ENCODE results near the gene CDC25C. TPM values are rescaled to one million over a fixed set of nuclear protein-coding genes. Genes with fewer than 3 reads are reported as not detected.

Gene CDC25C
- total and polyA plus RNA-seq, 2 experiments from 2014 or later, result 2.9 to 4.5 TPM

GRCh38 chr5:138351517-138351916 lies 19.9 kb upstream of the CDC25C start:
- H3K9ac ChIP-seq, result no peak overlapping the region
- no peak for DNase-seq
- H4K20me1 ChIP-seq (ENCODE audit: insufficient read depth), result no peaks in the 10 kb centered on the region
- peak overlapping the region; percentile 70 for H3K27ac ChIP-seq
- peaks cover 82% of the 10 kb centered on the region for H3F3A ChIP-seq (ENCODE audit: insufficient read depth)
- no peak for TF ChIP-seq EZH2 (IDR thresholded peaks at IDR 0.05; ENCODE audit: insufficient read depth, poor library complexity, severe bottlenecking)
- TF ChIP-seq EZH2phosphoT487 (IDR thresholded peaks at IDR 0.05; ENCODE audit: insufficient read depth, low read depth), result no peak
- no peaks in the 10 kb centered on the region for H3K9me2 ChIP-seq (ENCODE audit: insufficient read depth)
- H3K9me3 ChIP-seq (ENCODE audit: low read depth), result no peaks in the 10 kb centered on the region
- peaks cover 35% of the 10 kb centered on the region for H3K79me2 ChIP-seq (ENCODE audit: insufficient read depth)
- no peak overlapping the region for H2AFZ ChIP-seq
- in situ Hi-C loops (cut with MboI), result no loop called here
- no peak overlapping the region for H3K4me2 ChIP-seq (ENCODE audit: unreplicated experiment)
- H3K4me1 ChIP-seq (ENCODE audit: insufficient read depth), result peaks cover 45% of the 10 kb centered on the region
- H3K4me3 ChIP-seq, result no peak overlapping the region
- no peaks in the 10 kb centered on the region for H3K27me3 ChIP-seq (replicated peaks; ENCODE audit: insufficient read depth)
- H3K36me3 ChIP-seq (ENCODE audit: low read depth), result peaks cover 1% of the 10 kb centered on the region

GRCh38 chr5:138351056-138351455 lies 19.5 kb upstream of the CDC25C start:
- no peak overlapping the region for H2AFZ ChIP-seq
- peak overlapping the region; percentile 7 for H3K4me2 ChIP-seq (ENCODE audit: unreplicated experiment)
- DNase-seq, result peak; percentile 81
- peaks cover 30% of the 10 kb centered on the region for H3K79me2 ChIP-seq (ENCODE audit: insufficient read depth)
- peaks cover 45% of the 10 kb centered on the region for H3K4me1 ChIP-seq (ENCODE audit: insufficient read depth)
- peaks cover 6% of the 10 kb centered on the region for H3K36me3 ChIP-seq (ENCODE audit: low read depth)
- in situ Hi-C loops (cut with MboI), result no loop called here
- no peaks in the 10 kb centered on the region for H4K20me1 ChIP-seq (ENCODE audit: insufficient read depth)
- H3K27me3 ChIP-seq (replicated peaks; ENCODE audit: insufficient read depth), result no peaks in the 10 kb centered on the region
- no peaks in the 10 kb centered on the region for H3K9me3 ChIP-seq (ENCODE audit: low read depth)
- no peak overlapping the region for H3K4me3 ChIP-seq
- no peaks in the 10 kb centered on the region for H3K9me2 ChIP-seq (ENCODE audit: insufficient read depth)
- TF ChIP-seq EZH2phosphoT487 (IDR thresholded peaks at IDR 0.05; ENCODE audit: insufficient read depth, low read depth) (no peak), EZH2 (IDR thresholded peaks at IDR 0.05; ENCODE audit: insufficient read depth, poor library complexity, severe bottlenecking) (no peak)
- peaks cover 80% of the 10 kb centered on the region for H3F3A ChIP-seq (ENCODE audit: insufficient read depth)
- 97 to 100% methylated on average over 1 of the region's 1 CpG for WGBS, 2 experiments (ENCODE audit: low coverage in 1 of 2, low lambda C conversion rate in 2 of 2, missing lambda C conversion rate in 2 of 2)
- no peak overlapping the region for H3K9ac ChIP-seq
- peak overlapping the region; percentile 70 for H3K27ac ChIP-seq

DNA sequence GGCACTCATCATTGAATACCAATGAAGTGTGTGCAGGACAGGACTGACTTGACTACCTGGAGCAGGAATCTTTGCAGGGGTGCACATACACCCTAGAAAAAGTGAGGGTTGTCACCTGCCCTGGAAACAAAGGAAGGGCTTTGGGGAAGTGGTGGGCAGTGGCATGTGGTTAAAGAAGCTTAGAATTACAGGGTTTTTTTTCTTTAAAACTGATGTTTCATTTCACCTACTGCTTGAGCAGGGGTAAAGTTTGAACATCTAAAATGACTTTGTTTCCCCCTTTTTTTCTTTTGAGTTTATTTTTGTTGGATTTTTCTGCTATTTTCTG lies 18.9 kb upstream of the CDC25C start:
- Histone ChIP-seq H3K9me2 (ENCODE audit: insufficient read depth) (no peaks in the 10 kb centered on the region), H3K27me3 (replicated peaks; ENCODE audit: insufficient read depth) (no peaks in the 10 kb centered on the region), H4K20me1 (ENCODE audit: insufficient read depth) (no peaks in the 10 kb centered on the region), H3K9me3 (ENCODE audit: low read depth) (no peaks in the 10 kb centered on the region), H3K79me2 (ENCODE audit: insufficient read depth) (peaks cover 25% of the 10 kb centered on the region), H3K4me2 (ENCODE audit: unreplicated experiment) (peak overlapping the region; percentile 7), H3K4me3 (no peak overlapping the region), H3F3A (ENCODE audit: insufficient read depth) (peaks cover 75% of the 10 kb centered on the region), H3K27ac (peak overlapping the region; percentile 70), H3K4me1 (ENCODE audit: insufficient read depth) (peaks cover 40% of the 10 kb centered on the region), H3K36me3 (ENCODE audit: low read depth) (peaks cover 11% of the 10 kb centered on the region), H3K9ac (no peak overlapping the region), H2AFZ (no peak overlapping the region)
- no peak for DNase-seq
- TF ChIP-seq EZH2phosphoT487 (IDR thresholded peaks at IDR 0.05; ENCODE audit: insufficient read depth, low read depth) (no peak), EZH2 (IDR thresholded peaks at IDR 0.05; ENCODE audit: insufficient read depth, poor library complexity, severe bottlenecking) (no peak)
- in situ Hi-C loops (cut with MboI), result no loop called here

- Histone ChIP-seq H3K4me1 (ENCODE audit: insufficient read depth) (peaks cover 35% of the 10 kb centered on the region), H2AFZ (no peak overlapping the region), H3K79me2 (ENCODE audit: insufficient read depth) (peaks cover 20% of the 10 kb centered on the region), H3K4me2 (ENCODE audit: unreplicated experiment) (no peak overlapping the region), H3K27ac (peak overlapping the region; percentile 70), H3K4me3 (no peak overlapping the region), H3K36me3 (ENCODE audit: low read depth) (peaks cover 12% of the 10 kb centered on the region), H3K9me3 (ENCODE audit: low read depth) (no peaks in the 10 kb centered on the region), H3K9ac (no peak overlapping the region), H3K27me3 (replicated peaks; ENCODE audit: insufficient read depth) (no peaks in the 10 kb centered on the region), H3F3A (ENCODE audit: insufficient read depth) (peaks cover 69% of the 10 kb centered on the region), H3K9me2 (ENCODE audit: insufficient read depth) (no peaks in the 10 kb centered on the region), H4K20me1 (ENCODE audit: insufficient read depth) (no peaks in the 10 kb centered on the region)
- in situ Hi-C loops (cut with MboI), result no loop called here
- TF ChIP-seq EZH2phosphoT487 (IDR thresholded peaks at IDR 0.05; ENCODE audit: insufficient read depth, low read depth) (no peak), EZH2 (IDR thresholded peaks at IDR 0.05; ENCODE audit: insufficient read depth, poor library complexity, severe bottlenecking) (no peak)
- peak; percentile 57 for DNase-seq
- WGBS, 2 experiments (ENCODE audit: low coverage in 1 of 2, low lambda C conversion rate in 2 of 2, missing lambda C conversion rate in 2 of 2), result 97 to 100% methylated on average over 1 of the region's 1 CpG
Measured at GRCh38 chr5:138349852-138350562, 18.4 kb upstream of the CDC25C start.

- WGBS, 2 experiments (ENCODE audit: low coverage in 1 of 2, low lambda C conversion rate in 2 of 2, missing lambda C conversion rate in 2 of 2), result 92 to 94% methylated on average over 14 of the region's 14 CpGs
- no peak overlapping the region for H3K27ac ChIP-seq
- H4K20me1 ChIP-seq (ENCODE audit: insufficient read depth), result no peaks in the 10 kb centered on the region
- peaks cover 26% of the 10 kb centered on the region for H3K79me2 ChIP-seq (ENCODE audit: insufficient read depth)
- H3K9ac ChIP-seq, result no peak overlapping the region
- peaks cover 48% of the 10 kb centered on the region for H3F3A ChIP-seq (ENCODE audit: insufficient read depth)
- peaks cover 32% of the 10 kb centered on the region for H3K36me3 ChIP-seq (ENCODE audit: low read depth)
- H3K4me2 ChIP-seq (ENCODE audit: unreplicated experiment), result no peak overlapping the region
- H2AFZ ChIP-seq, result no peak overlapping the region
- H3K9me2 ChIP-seq (ENCODE audit: insufficient read depth), result no peaks in the 10 kb centered on the region
- H3K4me3 ChIP-seq, result no peak overlapping the region
- TF ChIP-seq EZH2phosphoT487 (IDR thresholded peaks at IDR 0.05; ENCODE audit: insufficient read depth, low read depth), result no peak
- TF ChIP-seq EZH2 (IDR thresholded peaks at IDR 0.05; ENCODE audit: insufficient read depth, poor library complexity, severe bottlenecking), result no peak
- DNase-seq, result no peak
- H3K9me3 ChIP-seq (ENCODE audit: low read depth), result no peaks in the 10 kb centered on the region
- peaks cover 26% of the 10 kb centered on the region for H3K4me1 ChIP-seq (ENCODE audit: insufficient read depth)
- no peaks in the 10 kb centered on the region for H3K27me3 ChIP-seq (replicated peaks; ENCODE audit: insufficient read depth)
- in situ Hi-C loops (cut with MboI), result no loop called here
Measured at GRCh38 chr5:138346889-138347288, 15.3 kb upstream of the CDC25C start.

Data from GM23248 (cell line).